GM12878 (cell line): ENCODE results near the gene IQGAP2. TPM values are rescaled to one million over a fixed set of nuclear protein-coding genes. Genes with fewer than 3 reads are reported as not detected.

Source experiments
- ATAC-seq: fragments of 200-7000 bp; cut with Tn5 transposase; 3 replicates; pipeline ENCODE4 v1.9.1; 2020; ENCODE audit warnings: mild to moderate bottlenecking, moderate library complexity
- BruUV-seq: library from RNA; stranded (reverse); fragments of 400-500 nt; replicated peaks from 2 replicates; lab custom pipeline; 2021; lab: Mats Ljungman, UMichigan
- CTCF ChIA-PET: fragments of 300-600 bp; sonication (Branson Sonifier 250); formaldehyde crosslinking; extraction: SDS; loops from one replicate; lab custom pipeline; 2021; ENCODE audit warnings: inconsistent platforms; lab: Yijun Ruan, JAX
- POLR2A ChIA-PET: fragments of 350-600 bp; formaldehyde crosslinking; extraction: SDS; loops from one replicate; lab custom pipeline; 2021; ENCODE audit warnings: inconsistent platforms; lab: Charles Lee
- RAD21 ChIA-PET: fragments of 300-600 bp; sonication (Branson Sonifier 250); formaldehyde crosslinking; loops from one replicate; lab custom pipeline; 2023; ENCODE audit warnings: antibody characterized with exemption; ENCODE audit not compliant: unreplicated experiment; lab: Charles Lee
- SMC1A ChIA-PET: fragments of 300-600 bp; sonication (Branson Sonifier 250); formaldehyde crosslinking; loops from one replicate; lab custom pipeline; 2023; ENCODE audit not compliant: unreplicated experiment, uncharacterized antibody; lab: Charles Lee
- DNase-seq: peaks from one replicate; pipeline ENCODE4 v3.0.0-alpha.2; 2011; ENCODE audit warnings: low read depth, low spot score
- FAIRE-seq: peaks from 3 replicates; lab custom pipeline; 2011; peaks lifted over from hg19 to GRCh38; lab: Jason Lieb, UNC
- H2AFZ ChIP-seq: 2 replicates; pipeline ENCODE4 v1.6.0; 2011; ENCODE audit warnings: low read depth, low read length, control low read depth; ENCODE audit not compliant: control insufficient read depth
- H3K27ac ChIP-seq: 2 replicates; pipeline ENCODE4 v1.5.1; 2011; ENCODE audit warnings: control low read depth; ENCODE audit not compliant: control insufficient read depth, insufficient read depth
- H3K27me3 ChIP-seq, 2 experiments: replicated peaks in 1 of 2; 2 replicates each; pipeline versions ENCODE4 v1.6.0 to v1.6.1; 2011; ENCODE audit warnings: low read length in 1 of 2; ENCODE audit not compliant: control insufficient read depth in 2 of 2, insufficient read depth in 2 of 2
- H3K36me3 ChIP-seq, 2 experiments: 2 replicates each; pipeline ENCODE4 v1.5.1; 2011; ENCODE audit warnings: low read length in 1 of 2; ENCODE audit not compliant: control insufficient read depth in 2 of 2, insufficient read depth in 2 of 2
- H3K4me1 ChIP-seq: 2 replicates; pipeline ENCODE4 v1.6.1; 2011; ENCODE audit warnings: mild to moderate bottlenecking, low read length, moderate library complexity, mixed read lengths; ENCODE audit not compliant: control insufficient read depth, insufficient read depth
- H3K4me2 ChIP-seq: 2 replicates; pipeline ENCODE4 v1.6.0; 2011; ENCODE audit warnings: control low read depth; ENCODE audit not compliant: control insufficient read depth, insufficient read depth
- H3K4me3 ChIP-seq: fragments of 200-600 bp; sonication (generic); 2 replicates; pipeline ENCODE4 v1.5.1; 2016
- H3K79me2 ChIP-seq: 2 replicates; pipeline ENCODE4 v1.6.0; 2011; ENCODE audit warnings: low read length; ENCODE audit not compliant: control insufficient read depth, insufficient read depth
- H3K9ac ChIP-seq: 2 replicates; pipeline ENCODE4 v1.8.0; 2011; ENCODE audit warnings: low read length, control low read depth, mixed read lengths; ENCODE audit not compliant: control insufficient read depth, insufficient read depth
- H3K9me3 ChIP-seq: replicated peaks from 3 replicates; pipeline ENCODE4 v1.5.1; 2011; ENCODE audit warnings: mild to moderate bottlenecking, low read length; ENCODE audit not compliant: control insufficient read depth, insufficient read depth
- H4K20me1 ChIP-seq: 2 replicates; pipeline ENCODE4 v1.6.0; 2011; ENCODE audit not compliant: control insufficient read depth, insufficient read depth
- BACH1 ChIP-seq: fragments of 450-650 bp; IDR thresholded peaks from 2 replicates; pipeline ENCODE4 v1.6.1; 2017; ENCODE audit warnings: mild to moderate bottlenecking, borderline replicate concordance
- BHLHE40 ChIP-seq, 2 experiments: fragments of 450-650 bp in 1 of 2; IDR thresholded peaks; 2 replicates each; pipeline ENCODE4 v1.6.1; 2011 to 2017; ENCODE audit warnings: low read depth in 2 of 2, borderline replicate concordance in 1 of 2, improper control_type of control experiment in 1 of 2, low read length in 1 of 2, mild to moderate bottlenecking in 1 of 2
- CREM ChIP-seq: IDR thresholded peaks from 2 replicates; pipeline ENCODE4 v1.6.1; 2014; ENCODE audit warnings: antibody characterized with exemption, low read depth
- DPF2 ChIP-seq: fragments of 450-650 bp; IDR thresholded peaks from 2 replicates; pipeline ENCODE4 v1.6.1; 2017; ENCODE audit warnings: mild to moderate bottlenecking
- EED ChIP-seq: sonication (generic); IDR thresholded peaks from 2 replicates; pipeline ENCODE4 v1.6.1; 2016; ENCODE audit warnings: antibody characterized with exemption, low read depth
- EGR1 ChIP-seq, 2 experiments: IDR thresholded peaks; 1 replicate in 1 of 2; 2 replicates in 1 of 2; pipeline ENCODE4 v1.6.1; 2011 to 2012; ENCODE audit warnings: low read depth in 2 of 2, low read length in 2 of 2, borderline replicate concordance in 1 of 2, mild to moderate bottlenecking in 1 of 2, moderate library complexity in 1 of 2
- IKZF1 ChIP-seq: fragments of 450-650 bp; conservative IDR thresholded peaks from 2 replicates; pipeline ENCODE4 v1.6.1; 2017; ENCODE audit warnings: antibody characterized with exemption, mild to moderate bottlenecking
- NBN ChIP-seq: fragments of 450-650 bp; IDR thresholded peaks from 2 replicates; pipeline ENCODE4 v1.6.1; 2016
- NR2F1 ChIP-seq: fragments of 450-650 bp; conservative IDR thresholded peaks from 2 replicates; pipeline ENCODE4 v1.6.1; 2017; ENCODE audit warnings: mild to moderate bottlenecking
- SRF ChIP-seq, 2 experiments: IDR thresholded peaks; 2 replicates each; pipeline ENCODE4 v1.6.1; 2011; ENCODE audit warnings: low read depth in 2 of 2, low read length in 2 of 2, mild to moderate bottlenecking in 1 of 2, moderate library complexity in 1 of 2
- YBX1 ChIP-seq: fragments of 450-650 bp; IDR thresholded peaks from 2 replicates; pipeline ENCODE4 v1.6.1; 2016; ENCODE audit warnings: antibody characterized with exemption
- ZNF384 ChIP-seq: IDR thresholded peaks from 2 replicates; pipeline ENCODE4 v1.6.1; 2012; ENCODE audit warnings: low read depth, mild to moderate bottlenecking, low read length, improper control_type of control experiment, borderline replicate concordance
- WGBS: methylation state at CpG from one replicate; pipeline ENCODE4 v1.1.6; 2016; ENCODE audit warnings: low lambda C conversion rate; ENCODE audit not compliant: insufficient replicate concordance, insufficient coverage; ENCODE audit errors: missing lambda C conversion rate; 5-methylcytosine and 5-hydroxymethylcytosine counted together
- in situ Hi-C: fragments of 300-500 bp; cut with MboI; formaldehyde crosslinking; loops from 9 replicates; pipeline ENCODE4 v1.14.3; 2018; ENCODE audit warnings: mixed read lengths
- intact Hi-C: fragments of 100-400 bp; cut with micrococcal nuclease; formaldehyde crosslinking; loops from one replicate; pipeline ENCODE4 v1.14.2; 2022; ENCODE audit not compliant: unreplicated experiment
- polyA plus RNA-seq, 11 experiments: library from polyadenylated mRNA; depleted of rRNA in 4 of 11; unstranded in 6 of 11; stranded (reverse) in 5 of 11; fragments of >200 nt; fragmentation: Nextera tagmentation in 4 of 11; fragmentation: Illumina TruSeq in 1 of 11; extraction: Ambion mirVana in 4 of 11; extraction: Trizol in 1 of 11; gene quantifications; 1 replicate in 1 of 11; 2 replicates in 10 of 11; pipeline versions ENCODE4 v1.2.1 to v1.2.3, GENCODE V29; 2011 to 2016; ENCODE audit warnings: inconsistent platforms in 2 of 11, missing spikeins in 2 of 11, low read depth in 1 of 11
- total RNA-seq, 4 experiments: library from RNA; depleted of rRNA in 3 of 4; stranded (reverse); fragments of >200 nt in 3 of 4; fragmentation: Illumina TruSeq in 1 of 4; extraction: Trizol in 1 of 4; gene quantifications; 2 replicates each; pipeline versions ENCODE4 v1.2.1 to v1.2.3, GENCODE V29; 2013 to 2021
- TF ChIP-seq, protein P1 (sequence below): IDR thresholded peaks from 2 replicates; pipeline ENCODE4 v1.6.1; 2012; ENCODE audit warnings: low read depth, low read length, improper control_type of control experiment

IQGAP2 gene
- total and polyA plus RNA-seq, 10 of the 15 experiments (the other 5 are each of a cell fraction or from before 2014, with no cell fraction given) = 14.5 to 41.4 (median 21.8) TPM

DNA sequence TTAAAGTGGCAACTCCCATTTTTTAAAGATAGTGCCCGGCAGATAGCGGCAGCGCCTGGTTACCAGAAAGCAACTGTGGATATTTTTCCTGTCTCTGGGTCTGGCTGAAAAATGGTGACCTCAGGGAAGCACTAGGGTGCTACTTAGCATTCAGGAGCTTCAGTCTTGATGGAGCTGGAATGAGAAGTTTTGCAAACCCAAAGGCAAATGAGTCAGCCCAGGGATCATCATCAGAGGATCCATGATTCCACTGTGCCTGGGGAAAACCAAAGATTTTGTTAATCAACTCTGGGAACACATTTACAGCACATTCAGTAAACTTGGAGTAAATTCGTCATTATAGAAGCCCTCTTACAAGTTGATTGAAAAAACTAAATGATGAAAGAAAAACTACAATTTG lies 339.5 kb downstream of the IQGAP2 start:
- no peaks in the 10 kb centered on the region for H3K9me3 ChIP-seq
- no TSS peak for BruUV-seq
- WGBS = 66% methylated on average over 4 of the region's 4 CpGs
- intact Hi-C loops = no loop called here
- DNase-seq (no peak), FAIRE-seq (no peak), ATAC-seq (no peak)
- no peaks in the 10 kb centered on the region for H3K36me3 ChIP-seq
- H3K4me3 ChIP-seq = no peak overlapping the region
- no peaks in the 10 kb centered on the region for H3K79me2 ChIP-seq
- ChIA-PET POLR2A (interaction anchor here (0.5 kb wide), 2 partner anchors 98 to 1367 kb away, joined by 3 to 4 read pairs; no protein-coding TSS in a partner anchor), CTCF (interaction anchor here (0.8 to 12.4 kb wide), 5 partner anchors 9 to 141 kb away, joined by 3 to 153 read pairs (median 6); no protein-coding TSS in a partner anchor)
- H3K4me1 ChIP-seq = peaks cover 16% of the 10 kb centered on the region
- no peak overlapping the region for H3K4me2 ChIP-seq
- H4K20me1 ChIP-seq = no peaks in the 10 kb centered on the region
- no peak for TF ChIP-seq BACH1
- no peak for TF ChIP-seq ZNF384
- TF ChIP-seq EED = no peak
- no peak for TF ChIP-seq CREM
- no peak for TF ChIP-seq NBN
- TF ChIP-seq BHLHE40 (IDR thresholded peaks at IDR 0.05; ENCODE audit: borderline replicate concordance in 1 of 2, low read depth in 2 of 2, low read length in 1 of 2) = no peak
- TF ChIP-seq, all 136 proteins: peak for 0
- H3K9ac ChIP-seq = no peak overlapping the region
- in situ Hi-C loops = no loop called here
- H2AFZ ChIP-seq = no peak overlapping the region
- ChIA-PET SMC1A (interaction anchor here (1.0 to 8.0 kb wide), 4 partner anchors 22 to 73 kb away, joined by 3 to 206 read pairs (median 34); no protein-coding TSS in a partner anchor), RAD21 (interaction anchor here (7.9 to 12.3 kb wide), 2 partner anchors 24 to 32 kb away, joined by 76 to 254 read pairs; partner anchors contain the start of gene F2R)
- no peaks in the 10 kb centered on the region for H3K27me3 ChIP-seq
- no peak overlapping the region for H3K27ac ChIP-seq

DNA sequence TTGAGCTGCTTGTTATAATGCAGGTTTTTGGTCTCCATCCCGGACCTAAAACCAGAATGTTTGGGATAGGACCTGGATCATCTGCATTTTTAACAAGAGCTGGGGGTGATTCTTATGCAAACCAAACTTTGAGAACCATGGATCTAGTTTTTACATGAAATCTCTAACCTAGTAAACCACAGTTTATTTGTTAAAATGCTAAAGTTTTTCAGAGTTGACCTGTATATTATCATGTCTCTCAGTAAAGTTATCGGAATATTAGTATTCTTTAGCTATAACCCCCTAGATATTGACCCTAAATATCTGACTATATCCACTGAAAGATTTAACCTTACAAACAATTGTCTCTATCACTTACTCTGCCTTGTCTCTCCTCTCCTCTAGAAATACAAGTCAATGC lies 341.5 kb downstream of the IQGAP2 start:
- H3K9ac ChIP-seq = no peak overlapping the region
- no peaks in the 10 kb centered on the region for H3K4me1 ChIP-seq
- no peak overlapping the region for H3K4me3 ChIP-seq
- intact Hi-C loops = no loop called here
- ChIA-PET RAD21 (interaction anchor here (1.1 to 2.2 kb wide), 5 partner anchors 12 to 30 kb away, joined by 3 to 16 read pairs (median 6); no protein-coding TSS in a partner anchor), POLR2A (interaction anchor here (0.5 kb wide), 1 partner anchor 30 kb away, joined by 4 read pairs; no protein-coding TSS in a partner anchor), SMC1A (interaction anchor here (0.8 to 2.2 kb wide), 9 partner anchors 9 to 30 kb away, joined by 3 to 11 read pairs (median 5); no protein-coding TSS in a partner anchor), CTCF (interaction anchor here (0.9 to 9.3 kb wide), 7 partner anchors 8 to 53 kb away, joined by 3 to 80 read pairs (median 5); no protein-coding TSS in a partner anchor)
- no peaks in the 10 kb centered on the region for H3K9me3 ChIP-seq
- no peaks in the 10 kb centered on the region for H3K79me2 ChIP-seq
- ATAC-seq = no peak
- no peaks in the 10 kb centered on the region for H4K20me1 ChIP-seq
- H3K4me2 ChIP-seq = no peak overlapping the region
- no peak overlapping the region for H2AFZ ChIP-seq
- DNase-seq = no peak
- H3K27ac ChIP-seq = no peak overlapping the region
- in situ Hi-C loops = no loop called here
- no peaks in the 10 kb centered on the region for H3K36me3 ChIP-seq
- 0% methylated on average over 2 of the region's 2 CpGs for WGBS
- no peaks in the 10 kb centered on the region for H3K27me3 ChIP-seq
- no TSS peak for BruUV-seq
- no peak for FAIRE-seq
- no peak for TF ChIP-seq EED
- TF ChIP-seq SRF (IDR thresholded peaks at IDR 0.05; ENCODE audit: low read depth in 2 of 2, low read length in 2 of 2) = no peak
- no peak for TF ChIP-seq NR2F1
- no peak for TF ChIP-seq DPF2
- TF ChIP-seq, protein P1, sequence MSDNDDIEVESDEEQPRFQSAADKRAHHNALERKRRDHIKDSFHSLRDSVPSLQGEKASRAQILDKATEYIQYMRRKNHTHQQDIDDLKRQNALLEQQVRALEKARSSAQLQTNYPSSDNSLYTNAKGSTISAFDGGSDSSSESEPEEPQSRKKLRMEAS = no peak
- TF ChIP-seq EGR1 (IDR thresholded peaks at IDR 0.05; ENCODE audit: borderline replicate concordance in 1 of 2, low read depth in 2 of 2, low read length in 2 of 2) = no peak
- TF ChIP-seq IKZF1 = no peak
- no peak for TF ChIP-seq YBX1
